Kidney capillary endothelial cell (primary cell): ENCODE measurements around the gene CDH6.
A peak's percentile ranks its signal among the peaks of the same experiment; 100 is the strongest.

Source experiments
- DNase-seq: peaks from one replicate; pipeline ENCODE4 v3.0.0-alpha.2; 2018; ENCODE audit warnings: low spot score

CDH6 gene

DNA sequence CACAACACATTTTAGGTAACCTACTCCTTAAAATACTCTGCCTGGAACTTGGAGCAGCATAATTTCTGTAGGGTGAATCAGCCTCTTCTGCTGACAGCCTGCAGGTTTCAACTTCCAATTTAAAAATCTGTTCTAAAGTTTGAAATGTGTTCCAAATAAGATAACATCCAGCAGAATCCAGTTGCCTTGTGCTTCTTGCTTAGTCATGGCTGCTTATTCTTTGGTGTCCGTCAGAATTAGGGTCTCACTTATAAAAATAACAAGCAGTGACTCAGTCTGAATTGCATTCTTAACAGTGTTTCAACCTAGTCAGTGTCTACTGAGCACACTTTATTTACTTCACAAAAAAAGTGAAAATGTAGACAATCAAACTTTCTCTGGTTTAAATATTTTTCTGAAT, 3.7 kb downstream of the CDH6 start:
- no peak for DNase-seq

DNA sequence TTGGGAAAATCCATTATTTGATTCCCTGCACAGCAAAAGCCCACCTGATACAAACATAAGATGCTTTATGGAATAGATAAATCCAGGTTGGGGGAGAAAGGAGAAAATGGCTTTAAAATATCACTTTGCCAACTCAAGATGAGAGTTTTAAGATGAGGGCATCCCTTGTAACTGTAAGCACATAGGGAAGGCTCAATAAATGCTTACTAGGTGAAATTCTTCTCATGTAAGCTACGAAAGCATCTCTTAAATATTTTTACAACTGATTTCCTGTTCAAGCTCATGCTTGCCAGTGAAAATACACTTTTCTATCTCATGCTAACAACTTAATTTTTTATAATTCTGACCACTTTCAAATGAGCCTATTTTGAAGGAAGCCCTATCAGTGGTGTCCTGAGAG, 11.5 kb downstream of the CDH6 start:
- DNase-seq: no peak

DNA sequence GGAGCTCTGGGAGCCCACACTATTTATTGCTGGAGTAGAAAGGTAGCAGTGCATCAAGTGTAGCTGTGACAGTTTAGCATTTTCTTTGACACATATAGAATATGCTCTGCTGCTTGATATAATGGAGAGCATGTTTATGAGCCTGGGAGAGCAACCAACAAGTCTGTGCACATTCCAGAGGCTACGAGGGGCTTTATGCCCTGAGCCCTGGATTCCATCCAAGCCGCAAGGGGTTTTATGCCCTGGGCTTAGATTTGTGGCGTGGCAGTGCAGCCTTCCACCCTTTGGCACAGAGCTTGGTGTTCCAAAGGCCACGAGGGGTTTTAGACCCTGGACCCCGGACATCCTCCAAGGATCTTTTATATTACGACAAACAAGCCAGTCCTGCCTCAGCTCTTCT, 14.6 kb downstream of the CDH6 start:
- no peak for DNase-seq

DNA sequence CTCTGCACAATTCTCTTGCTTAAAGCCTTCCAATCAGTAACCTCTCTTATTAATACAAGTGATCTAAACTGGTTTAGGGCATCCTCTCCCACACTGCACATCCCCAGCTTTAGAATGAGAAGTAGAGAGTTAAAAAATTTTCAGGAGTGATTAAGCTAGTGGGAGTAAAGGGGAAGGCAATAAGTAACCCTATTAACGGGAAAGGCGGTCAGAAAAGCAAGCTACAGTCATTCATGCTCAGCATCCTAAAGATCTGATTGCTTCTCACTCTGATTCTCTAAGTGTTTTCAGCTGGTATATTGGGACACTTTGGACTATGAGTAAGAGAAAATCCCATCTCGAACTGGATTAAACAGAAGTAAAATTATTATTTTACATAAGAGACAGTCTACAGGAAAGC, 15.8 kb downstream of the CDH6 start:
- no peak for DNase-seq

DNA sequence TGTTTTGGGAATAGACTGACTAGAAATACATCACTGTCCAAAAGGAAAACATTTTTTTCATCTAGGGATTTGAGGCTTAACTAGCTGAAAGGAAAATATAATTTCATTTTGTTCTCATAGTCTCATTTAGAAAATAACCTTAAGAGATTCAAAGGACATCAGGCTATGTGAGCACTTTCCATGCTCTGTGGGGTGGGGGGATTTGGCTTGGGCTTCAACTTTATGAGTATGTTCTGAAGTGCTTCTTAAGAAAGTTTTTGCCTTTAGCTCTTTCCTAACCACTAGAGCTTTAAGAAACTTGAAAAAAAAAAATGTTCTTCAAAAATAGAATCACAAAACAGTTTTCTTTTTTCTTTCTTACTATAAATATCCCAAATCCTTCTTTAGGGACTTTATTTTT, 17.6 kb downstream of the CDH6 start:
- DNase-seq: no peak

DNA sequence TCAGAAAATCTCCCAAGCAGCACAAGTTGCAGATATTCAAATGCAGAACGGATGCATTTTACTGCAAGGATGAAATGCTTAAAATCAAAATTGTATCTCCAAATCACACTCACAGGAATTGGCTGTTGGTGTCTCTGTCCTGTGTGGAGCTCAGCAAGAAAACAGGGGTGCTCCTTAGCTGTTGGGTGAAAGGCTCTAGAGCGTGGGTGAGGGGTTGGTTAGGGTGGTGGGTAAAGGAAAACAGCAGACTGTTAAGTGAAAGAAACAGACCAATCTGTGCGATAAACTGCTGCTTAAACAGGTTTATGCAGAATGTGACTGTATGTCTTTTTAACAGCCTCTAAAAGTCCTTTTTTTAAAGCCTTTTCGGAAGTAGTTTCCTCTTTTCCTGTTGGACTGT, 19.8 kb downstream of the CDH6 start:
- no peak for DNase-seq

DNA sequence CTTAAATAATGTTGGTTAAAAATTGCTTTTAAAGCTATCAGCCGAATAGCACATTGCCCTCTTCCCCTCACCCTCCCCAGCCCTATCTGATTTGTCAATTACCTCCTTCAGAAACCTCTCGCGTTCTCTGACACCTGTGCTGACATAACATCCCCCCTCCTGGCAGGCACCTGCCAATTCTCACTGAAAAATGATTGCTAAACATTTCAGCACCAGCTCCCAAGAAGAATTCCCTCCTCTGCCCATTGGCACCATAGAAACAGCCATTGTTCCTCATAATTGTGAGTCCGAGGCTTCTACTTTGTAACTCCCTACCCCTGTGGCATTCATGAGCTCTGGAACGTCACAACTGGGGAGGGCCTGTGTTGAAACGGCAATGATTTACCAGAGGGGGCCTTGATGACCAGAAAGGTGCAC, 20.2 kb downstream of the CDH6 start:
- no peak for DNase-seq

DNA sequence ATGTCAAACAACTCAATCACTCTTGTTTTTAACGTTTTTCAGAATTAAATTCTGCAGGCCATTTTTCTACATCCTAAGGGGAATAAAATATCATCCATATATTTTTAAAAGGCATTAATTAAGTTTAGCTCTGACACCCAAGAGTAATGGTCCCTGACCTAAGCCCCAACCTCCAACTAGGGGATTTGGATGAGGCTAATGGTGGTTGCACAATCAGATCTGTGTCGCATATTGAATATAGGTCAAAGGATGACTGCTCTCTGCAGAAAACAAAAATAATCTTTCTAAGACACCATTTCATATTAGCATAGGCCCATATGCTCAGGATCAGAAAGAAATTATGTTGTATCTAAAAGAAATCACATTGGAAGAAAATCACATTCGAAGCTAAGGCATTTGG, 20.7 kb downstream of the CDH6 start:
- no peak for DNase-seq

DNA sequence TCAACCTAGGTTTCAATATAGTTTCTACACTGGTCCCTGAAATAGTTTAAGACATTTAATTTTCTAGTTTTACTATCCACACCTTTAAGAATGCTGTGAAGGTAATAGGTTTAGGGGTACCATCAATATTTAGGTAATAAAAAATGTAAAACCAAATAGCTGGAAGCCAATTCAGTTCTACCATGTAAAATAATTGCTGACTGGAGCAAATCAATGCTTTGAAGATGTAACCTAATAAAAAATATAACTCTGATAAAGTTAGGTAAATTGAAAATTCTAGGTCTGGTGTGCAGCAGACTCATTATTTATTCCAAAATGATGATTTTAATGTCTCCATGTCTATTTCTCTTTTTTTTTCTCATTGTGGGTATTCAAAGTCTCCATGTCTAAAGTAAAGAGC, 21.8 kb downstream of the CDH6 start:
- no peak for DNase-seq

DNA sequence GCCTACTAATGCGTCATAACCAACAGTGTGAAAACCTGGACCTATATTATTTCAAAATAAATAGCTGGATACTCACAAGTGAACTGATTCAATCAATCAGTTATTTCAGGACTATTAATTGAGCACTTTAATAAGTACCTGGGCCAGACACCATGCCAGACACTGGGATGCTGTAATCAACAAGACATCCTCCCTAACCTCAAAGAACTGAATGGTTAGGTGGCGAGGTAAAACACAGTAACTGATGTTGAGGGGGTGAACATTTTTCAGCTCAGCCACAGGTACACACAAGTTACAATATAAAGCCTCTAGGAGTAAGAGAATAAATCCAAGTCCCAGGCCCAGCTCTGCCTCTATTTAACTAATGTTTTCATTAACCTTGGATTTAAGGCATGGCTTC, 24.0 kb downstream of the CDH6 start:
- no peak for DNase-seq

DNA sequence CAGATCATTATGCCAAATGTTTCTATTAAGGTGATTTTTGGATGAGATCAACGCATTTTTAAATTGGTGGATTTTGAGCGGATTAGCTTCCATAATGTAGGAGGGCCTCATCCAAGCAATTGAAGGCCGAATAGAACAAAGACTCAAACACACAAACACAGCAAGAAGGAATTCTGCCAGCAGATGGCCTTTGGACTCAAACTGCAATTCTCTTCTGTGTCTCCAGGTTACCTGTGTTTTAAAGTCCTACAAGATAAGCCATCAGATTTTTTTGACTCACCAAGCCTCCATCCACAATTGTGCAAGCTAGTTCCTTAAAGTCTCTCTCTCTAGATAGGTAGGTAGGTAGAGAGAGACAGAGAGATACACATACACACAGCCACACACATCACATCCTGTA, 25.5 kb downstream of the CDH6 start:
- DNase-seq: no peak

DNA sequence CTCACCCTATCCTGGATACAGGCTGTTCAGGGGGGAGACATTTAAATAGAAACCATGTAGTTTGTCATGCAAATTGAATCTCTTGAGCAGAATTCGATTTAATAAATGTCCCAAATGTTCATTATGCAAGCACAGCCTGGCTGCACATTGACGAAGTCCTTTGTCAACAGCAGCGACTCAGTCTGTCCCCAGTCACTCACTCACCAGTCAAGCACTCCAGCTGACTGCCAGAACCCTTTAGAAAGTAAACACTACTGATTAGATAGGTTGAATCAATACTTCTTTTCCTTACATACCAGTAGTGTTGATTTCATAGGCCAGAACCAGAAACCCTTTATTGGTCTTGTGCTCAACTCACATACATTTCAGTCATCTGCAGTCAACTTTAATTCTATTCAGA, 27.5 kb downstream of the CDH6 start:
- no peak for DNase-seq

DNA sequence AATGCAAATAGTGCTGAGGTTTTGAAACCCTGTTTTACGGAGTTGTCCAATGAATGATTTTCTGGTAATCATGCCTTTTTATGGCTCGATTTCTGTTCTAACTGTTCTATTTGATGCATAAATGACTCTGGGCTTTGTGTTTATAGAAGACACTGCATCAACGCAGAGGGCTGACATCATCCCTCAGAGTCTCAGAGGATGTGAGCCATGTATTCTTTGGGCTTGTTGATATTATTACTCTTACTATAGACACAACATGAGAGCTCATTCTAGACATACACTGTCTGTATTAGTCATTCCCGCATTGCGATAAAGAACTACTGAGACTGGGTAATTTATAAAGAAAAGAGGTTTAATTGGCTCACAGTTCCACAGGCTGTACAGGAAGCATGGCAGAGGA, 31.6 kb downstream of the CDH6 start:
- DNase-seq: no peak

DNA sequence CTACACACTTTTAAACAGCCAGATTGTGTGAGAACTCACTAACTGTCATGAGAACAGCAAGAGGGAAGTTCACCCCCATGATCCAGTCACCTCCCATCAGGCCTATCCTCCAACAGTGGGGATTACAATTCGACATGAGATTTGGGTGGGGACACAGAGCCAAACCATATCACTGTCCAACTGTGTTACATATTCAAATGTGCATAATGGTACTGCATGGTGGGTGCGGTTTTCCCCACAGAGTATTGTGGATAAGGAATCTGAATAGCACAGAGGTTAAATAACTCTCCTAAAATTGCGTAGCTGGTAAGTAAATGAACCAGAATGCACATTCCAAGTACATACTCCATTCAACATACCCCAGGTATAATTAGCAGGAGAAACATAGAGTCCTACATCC, 32.1 kb downstream of the CDH6 start:
- DNase-seq: no peak

DNA sequence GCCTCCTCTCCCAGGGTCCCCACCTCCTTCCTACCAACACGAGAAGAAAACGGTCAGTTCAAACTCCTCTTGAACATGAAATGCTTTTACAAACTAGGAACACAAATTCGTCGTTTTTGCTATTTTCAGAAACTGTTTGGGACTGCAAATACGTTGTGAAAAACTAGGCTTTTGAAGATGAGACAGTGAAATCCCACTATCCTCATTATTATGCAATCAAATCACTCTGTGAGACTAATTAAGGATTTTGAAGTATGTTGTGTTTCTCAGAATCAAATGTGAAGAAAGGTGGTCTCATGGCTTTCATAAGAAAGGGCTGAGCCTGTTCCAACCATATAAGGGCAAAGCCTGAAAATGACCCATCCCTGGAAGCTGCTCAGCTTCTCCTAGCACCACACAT, 33.2 kb downstream of the CDH6 start:
- no peak for DNase-seq

DNA sequence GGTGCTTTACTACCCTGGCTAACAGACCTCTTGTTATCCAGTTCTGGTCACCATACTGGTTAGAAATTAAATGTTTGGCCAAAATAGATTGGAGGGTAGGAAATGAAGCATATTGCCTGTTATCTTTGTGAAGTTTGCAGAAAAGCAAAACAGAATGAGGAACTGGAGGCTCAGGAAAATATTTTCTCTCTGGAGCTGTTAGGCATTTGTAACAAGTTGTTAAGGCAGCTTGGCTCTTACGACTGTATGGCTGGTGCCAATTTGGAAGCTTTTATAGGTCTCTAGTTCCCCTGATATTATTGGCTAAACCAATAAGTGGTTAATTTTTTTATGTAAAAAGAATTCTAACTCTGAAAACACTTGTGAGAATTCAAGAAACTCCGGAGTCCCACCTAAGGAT, 35.8 kb downstream of the CDH6 start:
- DNase-seq: no peak

DNA sequence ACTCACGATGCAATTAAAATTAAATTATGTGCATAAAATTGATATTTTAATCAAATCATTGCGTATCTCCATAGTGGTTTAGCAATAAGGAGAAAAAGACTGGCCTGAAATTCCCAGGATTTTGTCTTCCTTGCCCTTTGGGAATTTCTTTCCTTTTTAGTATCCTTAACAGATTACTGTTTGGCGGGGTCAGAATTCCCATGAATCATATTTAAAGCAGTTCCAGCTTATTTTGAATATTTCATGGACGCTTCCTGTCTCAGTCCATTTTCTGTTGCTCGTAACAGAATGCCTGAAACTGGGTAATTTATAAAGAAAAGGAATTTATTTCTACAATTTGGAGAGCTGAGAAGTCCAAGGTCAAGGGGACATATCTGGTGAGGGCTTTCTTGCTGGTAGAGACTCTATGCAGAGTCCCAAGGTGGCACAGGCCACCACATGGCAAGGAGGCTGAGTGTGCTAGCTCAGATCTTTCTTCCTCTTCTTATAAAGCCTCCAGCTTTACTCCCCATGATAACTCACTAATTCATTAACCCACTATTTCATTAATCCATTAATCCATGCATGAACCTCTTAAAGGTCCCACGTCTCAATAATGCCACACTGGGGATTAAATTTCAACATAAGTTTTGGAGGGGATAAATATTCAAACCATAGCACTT, 37.8 kb downstream of the CDH6 start:
- no peak for DNase-seq

DNA sequence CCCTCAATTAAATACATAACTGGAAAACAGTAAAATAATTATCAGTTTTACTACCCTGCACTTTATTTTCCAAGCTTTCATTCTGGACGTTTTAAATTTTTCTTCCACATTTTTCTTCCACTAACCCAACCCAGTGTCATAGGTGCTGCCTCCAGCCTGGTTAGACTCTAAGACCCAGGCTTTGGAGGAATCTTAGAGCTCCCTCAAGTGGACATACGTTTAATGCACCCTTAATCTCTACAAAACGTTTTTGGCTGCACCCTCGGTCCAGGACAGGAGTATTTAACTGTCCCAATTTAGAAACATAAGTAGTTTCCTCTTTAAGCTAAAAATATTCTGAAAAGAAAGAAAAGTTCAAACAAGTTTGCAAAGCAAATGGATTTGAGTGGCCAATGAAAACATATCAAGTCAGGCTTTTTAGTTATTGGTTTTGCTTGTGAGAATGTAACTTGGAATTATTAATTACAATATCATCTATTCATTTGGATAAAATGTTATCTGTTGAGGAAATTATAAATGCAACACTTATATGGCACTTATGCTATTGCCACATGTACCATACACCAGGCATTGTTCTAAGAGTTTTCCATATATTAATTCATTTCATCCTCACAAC, 38.9 kb downstream of the CDH6 start:
- DNase-seq: peak; percentile 45

DNA sequence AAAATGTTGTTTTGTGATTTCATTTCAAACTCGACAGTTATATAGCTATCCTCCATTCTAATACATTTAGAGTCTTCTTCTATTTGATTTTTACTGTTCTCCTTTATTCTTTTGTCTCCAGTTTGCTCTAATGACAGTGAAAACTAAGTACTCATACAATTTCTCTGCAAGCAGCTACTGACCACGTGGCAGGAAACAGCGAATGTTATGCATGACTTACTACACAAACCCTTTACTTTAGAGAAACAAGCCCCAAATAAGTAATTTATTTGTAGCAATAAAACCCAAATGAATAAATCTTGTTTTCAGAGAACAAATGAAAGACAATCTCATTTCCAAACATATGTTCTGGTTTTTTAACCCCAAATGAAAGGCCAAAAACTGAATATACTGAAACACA, 41.9 kb downstream of the CDH6 start:
- no peak for DNase-seq

DNA sequence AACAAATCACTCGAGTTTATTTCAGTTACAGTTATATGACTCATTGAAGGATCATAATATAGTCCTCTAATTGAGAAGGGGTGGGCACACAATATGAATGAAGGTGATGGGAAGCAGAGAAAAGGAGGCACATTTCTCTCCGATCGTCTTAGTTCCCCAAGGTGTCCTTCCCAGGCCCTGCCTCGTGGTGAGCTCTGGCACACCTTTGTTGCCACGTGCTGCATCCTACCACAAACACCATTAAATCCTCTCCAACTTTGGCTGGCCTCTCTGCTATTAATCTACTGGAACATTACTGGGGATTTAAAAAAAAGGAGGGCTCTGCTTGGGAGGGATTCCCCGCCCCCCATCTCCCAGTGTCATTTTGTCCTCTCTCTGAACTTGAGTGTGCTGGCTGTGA, 42.9 kb downstream of the CDH6 start:
- DNase-seq: no peak

DNA sequence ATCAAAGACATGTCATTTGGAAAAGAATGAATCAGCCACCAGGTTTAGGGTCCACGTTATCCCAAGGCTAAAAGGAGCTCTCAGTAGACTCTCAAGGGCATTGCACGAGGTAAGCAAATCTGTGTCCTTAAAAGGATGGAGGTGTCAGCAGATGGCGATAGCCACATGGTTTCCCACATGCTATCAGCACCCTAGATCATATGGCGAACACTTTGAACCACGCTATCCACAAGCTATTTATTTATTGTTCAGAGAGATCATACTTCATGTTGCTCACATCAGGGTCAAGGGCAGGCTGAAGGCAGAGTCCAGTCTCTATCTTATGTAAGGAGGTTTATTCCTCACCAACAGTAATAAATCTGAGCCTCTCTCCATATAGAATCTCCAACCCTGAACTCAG, 43.7 kb downstream of the CDH6 start:
- DNase-seq: no peak

DNA sequence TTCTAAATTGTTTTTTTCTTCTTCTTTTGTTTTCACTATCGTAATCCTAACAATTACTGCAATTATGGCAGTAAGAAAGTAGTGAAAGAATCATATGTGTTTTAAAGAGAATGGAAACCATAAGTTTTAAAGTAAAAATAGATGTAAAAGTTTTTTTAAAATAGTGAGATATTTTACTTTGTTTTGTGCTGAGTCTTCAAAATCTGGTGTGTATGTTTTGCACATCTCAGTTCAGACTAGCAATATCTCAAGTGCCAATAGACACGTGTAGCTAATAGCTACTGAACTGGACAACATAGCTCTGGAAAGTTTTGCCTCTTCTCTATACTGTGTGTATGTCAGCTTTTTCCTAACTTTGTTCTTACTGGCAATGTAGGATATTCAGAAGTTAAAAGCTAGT, 45.0 kb downstream of the CDH6 start:
- no peak for DNase-seq

DNA sequence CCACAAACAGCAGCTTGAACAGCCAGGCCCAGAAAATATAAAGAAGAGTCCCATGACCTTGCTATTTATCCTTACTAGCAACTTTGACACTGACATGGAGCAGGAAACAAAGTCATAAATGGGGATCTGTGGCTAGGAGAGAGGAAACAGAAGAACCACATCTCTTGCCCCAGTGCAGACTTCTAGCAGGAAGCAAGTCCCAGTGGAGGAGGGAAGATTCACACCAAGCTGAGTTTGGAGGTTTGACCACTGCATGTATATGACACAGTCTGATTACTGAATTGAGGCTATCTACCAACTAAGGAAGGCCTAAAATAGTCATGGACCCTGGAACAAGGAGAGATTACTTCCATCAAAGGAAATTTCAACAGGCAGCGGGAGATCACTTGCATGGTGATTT, 51.4 kb downstream of the CDH6 start:
- DNase-seq: no peak

DNA sequence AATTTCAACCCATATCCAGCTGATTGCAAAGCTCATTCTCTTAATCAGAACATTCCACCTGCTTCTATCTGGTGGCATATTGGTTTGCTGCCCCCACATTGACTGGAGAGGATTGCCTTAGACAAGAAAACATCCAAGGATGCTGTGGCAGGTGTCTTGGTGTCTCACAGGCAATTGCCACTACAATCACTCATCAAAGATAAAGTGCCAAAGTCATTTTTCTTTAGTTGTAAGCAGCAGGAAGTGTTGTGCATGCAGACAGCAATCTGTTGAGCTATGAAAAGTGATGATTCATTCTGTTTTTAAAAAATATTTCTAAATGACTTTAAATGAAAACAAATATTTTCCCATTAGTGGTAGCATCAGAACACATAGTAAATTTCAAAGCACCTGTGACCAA, 53.9 kb downstream of the CDH6 start:
- no peak for DNase-seq

DNA sequence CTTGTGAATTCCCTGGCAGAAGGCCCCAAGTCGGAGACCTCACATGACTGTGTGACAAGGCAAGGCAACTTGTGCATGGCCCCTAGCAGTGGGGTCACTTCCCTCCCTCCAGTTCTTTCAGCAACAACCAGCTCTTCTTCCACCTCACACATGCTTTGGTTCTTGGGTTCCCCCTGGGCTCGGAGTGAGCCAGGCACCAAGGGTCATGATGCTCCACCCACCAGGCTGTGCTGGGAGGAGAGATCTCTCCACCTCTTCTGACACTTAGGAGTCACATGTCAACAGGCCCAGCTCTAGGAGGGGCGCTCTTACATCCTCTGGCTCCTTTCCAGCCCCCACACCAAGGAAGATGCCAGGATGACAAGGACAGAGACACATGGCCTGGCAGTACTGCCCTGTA, 56.7 kb downstream of the CDH6 start:
- no peak for DNase-seq
